Measurements from ENCODE around the gene PLD6.

Gene PLD6

GRCh38 chr17:17243163-17243562, 37.0 kb upstream of the PLD6 start:
- Histone ChIP-seq H3K36me3 (ENCODE audit: control insufficient read depth, insufficient read depth, low read length) (peaks cover 4% of the 10 kb centered on the region), H3K4me3 (replicated peaks; ENCODE audit: low read depth, low read length) (no peak overlapping the region), H3K27me3 (replicated peaks; ENCODE audit: control insufficient read depth, insufficient read depth, low read length) (no peaks in the 10 kb centered on the region)
- no peak for TF ChIP-seq CTCF (IDR thresholded peaks at IDR 0.05; ENCODE audit: insufficient read depth, low read length, poor library complexity, severe bottlenecking)
- DNase-seq (ENCODE audit: extremely low read depth, insufficient read length), result no peak

GRCh38 chr17:17242246-17242645, 36.1 kb upstream of the PLD6 start:
- Histone ChIP-seq H3K27me3 (replicated peaks; ENCODE audit: control insufficient read depth, insufficient read depth, low read length) (no peaks in the 10 kb centered on the region), H3K36me3 (ENCODE audit: control insufficient read depth, insufficient read depth, low read length) (no peaks in the 10 kb centered on the region; the same call in 1 of the 2 replicates), H3K4me3 (replicated peaks; ENCODE audit: low read depth, low read length) (no peak overlapping the region)
- no peak for DNase-seq (ENCODE audit: extremely low read depth, insufficient read length)
- TF ChIP-seq CTCF (IDR thresholded peaks at IDR 0.05; ENCODE audit: insufficient read depth, low read length, poor library complexity, severe bottlenecking), result no peak

- Histone ChIP-seq H3K27me3 (replicated peaks; ENCODE audit: control insufficient read depth, insufficient read depth, low read length) (no peaks in the 10 kb centered on the region), H3K4me3 (replicated peaks; ENCODE audit: low read depth, low read length) (no peak overlapping the region), H3K36me3 (ENCODE audit: control insufficient read depth, insufficient read depth, low read length) (no peaks in the 10 kb centered on the region; the same call in 1 of the 2 replicates)
- TF ChIP-seq CTCF (IDR thresholded peaks at IDR 0.05; ENCODE audit: insufficient read depth, low read length, poor library complexity, severe bottlenecking), result no peak
- DNase-seq (ENCODE audit: extremely low read depth, insufficient read length), result no peak
Observed at GRCh38 chr17:17241656-17242055, 35.5 kb upstream of the PLD6 start.

- Histone ChIP-seq H3K27me3 (replicated peaks; ENCODE audit: control insufficient read depth, insufficient read depth, low read length) (no peaks in the 10 kb centered on the region), H3K36me3 (ENCODE audit: control insufficient read depth, insufficient read depth, low read length) (no peaks in the 10 kb centered on the region), H3K4me3 (replicated peaks; ENCODE audit: low read depth, low read length) (no peak overlapping the region)
- no peak for TF ChIP-seq CTCF (IDR thresholded peaks at IDR 0.05; ENCODE audit: insufficient read depth, low read length, poor library complexity, severe bottlenecking)
- DNase-seq (ENCODE audit: extremely low read depth, insufficient read length), result no peak
Observed at GRCh38 chr17:17239832-17240231, 33.7 kb upstream of the PLD6 start.

- peak within 1 kb of the TSS; percentile 82 for H3K4me3 ChIP-seq (replicated peaks; ENCODE audit: low read depth, low read length)
- TF ChIP-seq CTCF (IDR thresholded peaks at IDR 0.05; ENCODE audit: insufficient read depth, low read length, poor library complexity, severe bottlenecking), result no peak
- H3K36me3 ChIP-seq (ENCODE audit: control insufficient read depth, insufficient read depth, low read length), result no peaks in the 10 kb centered on the region; the same call in none of the 2 replicates
- no peaks in the 10 kb centered on the region for H3K27me3 ChIP-seq (replicated peaks; ENCODE audit: control insufficient read depth, insufficient read depth, low read length)
- peak; percentile 91 for DNase-seq (ENCODE audit: extremely low read depth, insufficient read length)
Observed at GRCh38 chr17:17237026-17237799, 31.1 kb upstream of the PLD6 start, which contains the start of gene FLCN. FLCN (minus strand) TSS chr17:17237168; CDS start chr17:17228137, 9,031 bp downstream.

All from GM06990 (cell line).